Embryonic facial prominence (tissue), 1 donor: ENCODE measurements around the gene SGCD.

Source experiments
- DNase-seq: peaks from one replicate; pipeline ENCODE4 v3.0.0-alpha.2; 2016; ENCODE audit errors: extremely low spot score

SGCD gene

DNA sequence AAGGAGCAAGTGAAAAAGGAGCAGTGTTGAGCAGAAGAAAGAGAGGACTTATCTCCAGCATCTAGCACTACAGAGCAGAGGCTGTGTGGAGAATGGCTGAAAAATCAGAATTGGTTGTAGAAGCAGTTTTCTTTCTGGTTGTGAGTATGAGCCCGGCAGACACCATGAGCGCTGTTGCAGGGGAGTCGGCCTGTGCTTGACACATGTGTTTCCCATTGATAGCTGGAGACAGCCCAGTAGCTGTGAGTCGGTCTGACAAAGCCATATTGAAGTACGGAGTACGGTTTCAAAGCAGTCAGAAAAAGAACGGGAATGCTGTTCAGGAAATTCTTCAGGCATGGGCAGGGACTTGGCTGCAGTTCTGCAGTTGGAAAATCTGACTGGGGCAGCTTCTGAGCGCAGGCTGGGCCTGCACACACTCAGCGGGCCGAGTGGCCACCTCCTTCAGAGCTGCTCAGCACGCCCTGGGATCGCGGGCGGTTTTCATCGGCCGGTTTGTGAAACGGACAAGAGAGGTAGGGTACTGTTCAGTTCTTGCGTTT, at the start of gene SGCD:
SGCD (plus strand) TSS at position 447 of the 542 bp plus-strand sequence.
- DNase-seq = peak; percentile 92

GRCh38 chr5:156277290-156277689, 49.7 kb upstream of the SGCD start:
- no peak for DNase-seq

DNA sequence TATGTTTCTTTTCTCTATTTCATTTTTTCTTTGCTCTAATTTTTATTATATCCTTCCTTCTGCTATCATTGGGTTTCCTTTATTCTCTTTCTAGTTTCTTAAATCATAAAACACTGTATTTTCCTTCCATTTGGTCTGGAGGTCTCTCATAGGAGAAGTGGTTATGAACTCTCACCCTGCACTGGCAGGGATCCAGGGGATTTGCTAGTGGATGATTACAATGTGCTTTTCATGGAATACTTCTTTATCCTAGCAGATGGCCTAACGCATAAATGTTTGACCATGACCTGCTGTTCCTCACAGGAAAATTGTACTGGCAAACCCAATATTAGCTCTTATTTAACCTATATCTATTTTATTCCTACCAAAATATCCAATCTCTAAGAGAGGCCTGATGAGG, 31.5 kb upstream of the SGCD start:
- DNase-seq = no peak

DNA sequence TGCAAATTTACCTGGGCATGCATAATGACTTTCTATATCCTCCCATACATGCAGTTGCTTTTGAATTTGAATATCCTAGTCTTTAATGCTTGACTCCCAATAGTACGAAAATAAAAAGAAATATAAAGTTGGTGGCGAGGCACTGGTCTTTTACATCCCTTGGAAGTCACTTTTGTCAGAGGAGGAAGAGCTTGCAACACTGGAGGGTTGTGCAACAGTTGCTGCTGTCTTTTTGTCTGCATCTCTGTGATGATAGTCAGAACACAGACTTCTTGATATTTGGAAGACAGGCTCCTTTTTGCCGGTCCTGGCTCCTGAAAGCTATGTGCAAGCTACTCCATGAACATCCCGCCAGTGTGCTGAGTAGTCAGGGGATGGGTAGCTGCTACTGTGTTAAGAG, 16.8 kb upstream of the SGCD start:
- DNase-seq = no peak

GRCh38 chr5:156312897-156313694, 13.9 kb upstream of the SGCD start:
- DNase-seq = no peak

DNA sequence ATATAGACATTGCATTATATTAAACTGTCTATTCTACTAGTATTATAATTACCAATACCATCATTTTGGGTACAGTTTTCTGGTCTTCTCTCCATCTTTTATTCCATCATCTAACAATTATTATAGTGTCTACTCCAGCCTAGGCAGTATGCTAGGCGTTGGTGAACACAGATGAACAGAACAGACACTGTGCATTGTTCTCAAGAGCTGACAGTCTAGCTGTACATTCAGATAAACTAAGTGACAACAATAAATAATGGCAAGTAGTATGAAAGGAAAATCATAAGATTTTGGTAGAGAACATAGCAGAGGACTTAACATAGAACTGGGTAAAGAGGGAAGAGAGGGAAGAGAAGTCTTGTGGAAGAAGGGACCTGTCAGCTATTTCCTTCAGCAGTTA, 12.5 kb upstream of the SGCD start:
- DNase-seq = no peak

GRCh38 chr5:156322666-156323065, 4.3 kb upstream of the SGCD start:
- DNase-seq = no peak

DNA sequence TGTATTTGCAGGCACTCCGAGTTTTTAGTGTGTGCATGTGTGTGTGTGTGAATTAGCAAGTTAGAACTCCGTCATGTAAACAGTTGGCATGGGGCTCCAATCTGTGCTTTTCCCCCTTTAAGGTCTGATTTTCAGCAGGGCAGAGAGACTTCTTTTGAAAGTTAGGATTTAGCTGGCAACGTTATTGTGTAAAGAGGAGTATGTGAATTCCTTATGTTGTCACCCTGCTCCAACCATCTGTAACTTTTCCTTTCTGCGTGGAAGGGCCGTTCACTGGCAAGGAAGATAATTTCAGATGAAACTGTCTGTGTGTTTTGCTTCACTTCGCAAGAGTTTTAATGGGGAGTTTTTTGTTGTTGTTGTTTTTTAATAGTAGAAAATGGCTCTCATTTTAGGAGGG, 332 bp downstream of the SGCD start:
- DNase-seq = no peak

GRCh38 chr5:156328161-156328560, 1.2 kb downstream of the SGCD start:
- DNase-seq = no peak

GRCh38 chr5:156328766-156329165, 1.8 kb downstream of the SGCD start:
- no peak for DNase-seq

- DNase-seq = no peak
Observed at GRCh38 chr5:156329171-156329611, 2.2 kb downstream of the SGCD start.

GRCh38 chr5:156330141-156330870, 3.3 kb downstream of the SGCD start:
- DNase-seq = no peak

- DNase-seq = no peak
Observed at GRCh38 chr5:156331181-156331580, 4.2 kb downstream of the SGCD start.

GRCh38 chr5:156331845-156332244, 4.9 kb downstream of the SGCD start:
- DNase-seq = no peak

- DNase-seq = no peak
Observed at GRCh38 chr5:156332245-156332644, 5.3 kb downstream of the SGCD start.

- DNase-seq = no peak
Observed at GRCh38 chr5:156339139-156339841, 12.3 kb downstream of the SGCD start.

DNA sequence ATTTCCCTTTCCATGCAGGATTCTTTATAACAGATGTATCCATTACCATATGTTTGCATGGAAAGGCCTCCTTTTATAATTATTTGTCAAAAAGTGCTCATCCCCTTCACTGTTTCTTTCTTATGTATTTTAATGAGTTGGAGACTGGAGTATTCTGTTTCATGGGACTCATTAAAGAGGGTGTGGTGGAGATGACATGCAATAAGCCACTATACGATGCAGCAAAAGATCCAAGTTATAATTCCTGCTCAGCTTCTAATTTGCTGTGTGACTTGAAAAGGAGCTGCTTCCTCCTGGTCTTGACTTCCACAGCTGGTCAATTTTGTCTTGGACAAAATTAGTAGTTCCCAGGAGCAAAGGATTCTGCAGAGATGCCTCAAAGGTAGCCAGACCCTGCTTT, 13.9 kb downstream of the SGCD start:
- no peak for DNase-seq

DNA sequence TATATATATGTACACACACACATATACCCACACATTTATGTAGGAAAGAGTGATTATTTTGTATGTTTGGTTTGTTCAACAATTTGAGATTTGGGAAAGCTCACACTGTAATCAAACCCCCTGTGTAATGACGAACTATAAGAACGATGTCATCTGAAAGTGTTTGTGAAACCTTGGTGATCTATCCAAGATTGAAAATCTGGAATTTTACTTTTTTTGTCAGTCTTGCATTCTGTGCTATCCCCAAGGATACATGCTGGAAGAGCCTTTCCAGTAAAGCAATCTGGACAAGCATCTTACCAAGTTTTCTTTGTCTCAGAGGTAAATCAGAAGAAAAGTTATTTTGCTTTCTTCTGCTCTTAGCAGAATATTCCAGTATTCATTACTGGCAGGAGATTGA, 23.3 kb downstream of the SGCD start:
- no peak for DNase-seq

DNA sequence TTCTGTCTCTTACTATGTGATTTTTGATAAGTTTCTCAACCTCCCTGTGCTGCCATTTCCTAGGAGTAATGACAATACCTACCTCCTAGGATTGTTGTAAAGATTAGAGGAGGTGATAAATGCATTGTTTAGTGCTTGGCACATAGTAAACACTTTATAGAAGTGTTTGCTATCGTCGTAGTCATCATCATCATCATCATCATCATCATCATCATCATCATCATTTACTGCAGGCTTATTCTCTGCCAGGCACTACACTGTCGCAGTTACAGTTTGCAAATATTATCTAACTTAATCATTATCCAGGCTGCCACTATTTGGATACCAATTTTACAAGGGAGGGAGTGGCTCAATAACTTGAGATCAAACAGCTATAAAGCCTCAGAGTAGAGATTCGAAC, 24.5 kb downstream of the SGCD start:
- DNase-seq = no peak

- no peak for DNase-seq
Observed at GRCh38 chr5:156354571-156354970, 27.6 kb downstream of the SGCD start.

GRCh38 chr5:156356238-156356637, 29.3 kb downstream of the SGCD start:
- DNase-seq = no peak

DNA sequence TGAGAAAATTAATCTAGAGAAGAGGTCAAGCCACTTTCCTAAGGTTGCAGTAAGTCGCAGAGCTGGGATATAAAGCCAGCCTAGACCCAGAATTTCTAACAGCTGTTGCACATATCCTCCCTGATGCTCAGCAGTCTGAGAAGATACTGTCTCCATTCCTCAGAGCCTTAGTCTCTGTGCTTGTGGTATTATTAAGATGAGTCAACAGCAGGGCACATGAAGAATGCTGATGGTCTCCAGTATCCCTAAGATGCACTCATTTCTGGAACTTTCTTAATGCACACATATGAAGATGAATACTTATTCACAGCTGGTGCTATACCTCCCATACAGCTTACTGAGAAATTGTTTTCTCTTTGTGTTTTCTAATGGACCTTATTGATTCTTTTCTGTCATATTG, 32.5 kb downstream of the SGCD start:
- DNase-seq = no peak
